SIG-M5 treated with dmso at 0.1 percent for 504 hours (cell line): Measurements from ENCODE around the gene AMMECR1.
"Not testable (repeated sequence)": the region's sequence is repeated elsewhere in the genome, so short reads cannot be mapped to it uniquely, and the experiment has no call there.

ENCODE experiments used
- DNase-seq: peaks from one replicate; lab custom pipeline; 2025; ENCODE audit not compliant: unreplicated experiment; lab: John Stamatoyannopoulos, UW

The AMMECR1 gene

DNA sequence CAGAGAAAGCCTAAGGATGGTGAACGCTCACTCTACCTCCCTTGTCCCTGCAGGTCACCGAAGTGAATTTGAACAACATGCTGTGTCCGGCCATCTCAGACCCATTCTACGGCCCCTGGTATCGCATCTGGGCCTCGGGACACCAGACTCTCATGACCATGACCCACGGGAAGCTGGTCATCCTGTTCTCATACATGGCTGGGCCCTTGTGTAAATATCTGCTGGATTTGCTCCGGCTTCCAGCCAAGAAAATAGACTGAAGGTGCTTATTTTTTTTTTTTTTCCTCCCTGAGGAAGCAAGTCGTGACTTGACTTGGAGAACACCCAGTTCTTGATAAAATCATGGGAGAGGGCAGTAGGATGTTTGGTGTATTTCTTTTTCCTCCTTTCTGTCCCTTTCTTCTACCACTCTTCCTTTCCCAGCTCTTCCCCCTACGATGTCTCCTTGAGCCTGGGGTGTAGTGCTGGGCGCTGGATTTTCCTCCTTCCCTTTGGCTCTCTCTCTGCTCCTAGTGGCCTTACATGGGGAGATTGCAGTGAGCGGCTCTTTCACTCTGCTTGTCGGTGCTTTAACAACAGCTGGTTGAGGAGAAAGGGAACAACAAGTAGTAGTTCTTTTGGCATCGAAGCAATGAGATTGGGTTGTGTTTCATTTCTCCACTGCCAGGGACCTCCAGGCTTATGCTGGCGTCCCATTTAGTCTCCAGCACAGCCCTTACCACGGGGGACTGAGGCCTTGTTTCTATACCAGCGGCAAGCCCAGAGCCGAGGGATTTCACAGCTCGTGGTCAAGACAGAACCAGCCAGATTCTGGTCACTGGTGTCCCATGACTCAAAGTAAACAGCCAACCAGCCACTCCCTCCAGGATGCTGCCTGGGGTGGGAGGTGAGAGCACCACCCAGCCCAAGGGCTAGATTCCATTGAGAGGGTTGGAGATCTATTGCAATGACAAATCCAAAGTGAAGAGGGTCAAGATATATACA, 144.4 kb downstream of the AMMECR1 start:
- no peak for DNase-seq

DNA sequence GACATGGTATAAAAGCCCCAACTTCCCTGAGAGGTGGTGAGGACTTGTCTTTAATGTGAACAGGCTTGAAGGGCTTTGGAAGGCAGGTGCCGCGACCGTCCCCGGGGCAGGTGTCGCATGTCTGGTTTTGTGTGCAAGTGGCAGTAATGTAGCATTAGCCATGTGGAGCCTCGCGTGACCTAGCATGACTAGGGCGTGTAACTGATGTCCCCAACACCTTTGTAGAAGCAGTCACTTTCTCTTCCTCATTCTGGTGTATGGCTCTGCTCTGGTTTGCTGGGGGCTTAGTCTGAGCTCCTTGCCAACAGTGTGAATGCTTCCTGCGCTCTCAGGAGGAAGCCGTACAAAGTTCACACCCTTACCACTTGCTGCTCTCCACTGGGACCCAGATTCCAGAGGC, 145.7 kb downstream of the AMMECR1 start:
- DNase-seq = peak; percentile 53

- no peak for DNase-seq
These were observed 146.4 kb downstream of the AMMECR1 start for GRCh38 chrX:110171442-110171841.

DNA sequence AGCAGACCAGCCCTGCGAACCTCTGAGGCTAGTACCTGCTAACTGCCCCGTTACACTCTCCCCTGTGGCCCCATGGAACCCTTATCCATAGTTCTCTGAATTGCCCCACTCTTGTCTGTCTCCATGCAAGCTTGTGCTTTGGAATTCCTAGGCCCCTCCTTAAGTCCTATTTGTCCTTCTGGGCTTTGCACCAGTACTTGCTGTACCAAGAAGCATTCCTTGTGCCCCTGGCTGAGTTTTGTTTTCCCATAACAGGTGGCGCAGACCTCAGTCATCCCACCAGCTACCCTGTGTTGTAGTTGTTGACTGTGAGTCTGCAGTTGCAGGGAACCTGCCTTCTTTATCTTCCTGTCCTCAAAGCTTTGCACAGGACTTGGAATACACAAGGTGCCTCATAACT, 147.9 kb downstream of the AMMECR1 start:
- no peak for DNase-seq

- DNase-seq = no peak
These were observed 149.3 kb downstream of the AMMECR1 start for GRCh38 chrX:110168585-110168984.

- DNase-seq = no peak
These were observed 149.9 kb downstream of the AMMECR1 start for GRCh38 chrX:110167952-110168451.

- DNase-seq = no peak
These were observed 154.4 kb downstream of the AMMECR1 start for GRCh38 chrX:110163488-110163887.

GRCh38 chrX:110162867-110163266, 155.0 kb downstream of the AMMECR1 start:
- peak; percentile 8 for DNase-seq

GRCh38 chrX:110162131-110162530, 155.8 kb downstream of the AMMECR1 start:
- no peak for DNase-seq

DNA sequence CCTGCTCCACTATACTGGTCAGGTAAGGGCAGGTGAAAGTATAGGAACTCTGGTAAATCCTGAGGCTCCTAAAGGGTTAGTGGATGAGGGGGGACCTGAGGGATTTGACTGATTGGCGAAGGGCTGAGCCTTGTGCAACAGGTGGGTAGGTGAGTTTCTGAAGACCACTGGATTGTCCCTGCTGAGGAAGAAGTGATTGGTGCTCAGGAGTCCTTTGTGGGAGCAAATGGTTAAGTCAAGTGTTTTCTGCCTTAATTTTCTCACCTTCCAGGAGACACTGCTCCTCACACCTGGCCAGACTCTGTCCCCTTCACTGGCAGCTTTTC, 156.6 kb downstream of the AMMECR1 start:
- DNase-seq = no peak

DNA sequence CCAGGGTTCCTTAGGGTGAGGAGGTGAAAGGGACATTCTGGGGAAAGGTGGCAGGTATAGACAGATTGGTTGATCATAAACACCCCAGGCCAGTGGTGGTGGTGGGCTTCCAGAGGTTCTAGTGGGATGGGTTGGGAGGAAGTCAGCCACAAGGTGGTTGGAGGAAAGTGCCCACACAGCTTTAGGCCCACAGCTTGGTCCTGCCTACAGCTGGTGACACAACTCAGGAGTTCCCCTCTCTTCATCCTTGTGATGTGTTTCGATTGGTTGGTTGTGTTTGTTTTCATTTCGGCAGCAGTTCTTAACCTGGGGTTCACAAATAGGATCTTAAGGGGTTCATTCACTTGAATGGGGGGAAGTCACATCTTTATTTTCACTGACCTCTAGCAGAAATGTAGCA, 158.0 kb downstream of the AMMECR1 start:
- DNase-seq = no peak

GRCh38 chrX:110159235-110159634, 158.7 kb downstream of the AMMECR1 start:
- DNase-seq = no peak

DNA sequence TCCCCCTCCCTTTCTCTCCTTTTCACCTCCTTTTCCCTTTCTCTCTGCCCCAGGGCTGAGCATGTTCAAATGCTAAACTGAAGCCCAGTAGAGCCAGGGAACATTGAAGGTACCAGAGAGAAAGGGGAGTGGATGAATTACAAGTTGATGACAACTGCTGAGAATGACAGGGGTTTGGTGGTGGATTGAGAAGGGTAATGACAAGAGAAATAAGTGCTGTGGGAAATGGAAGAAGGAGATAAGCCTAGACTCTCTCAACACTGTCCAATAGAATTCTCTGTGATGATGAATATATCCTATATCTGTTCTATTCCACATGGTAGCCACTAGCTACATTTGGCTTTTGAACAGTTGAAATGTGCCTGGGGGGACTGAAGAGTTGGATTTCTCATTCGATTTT, 160.4 kb downstream of the AMMECR1 start:
- no peak for DNase-seq

DNA sequence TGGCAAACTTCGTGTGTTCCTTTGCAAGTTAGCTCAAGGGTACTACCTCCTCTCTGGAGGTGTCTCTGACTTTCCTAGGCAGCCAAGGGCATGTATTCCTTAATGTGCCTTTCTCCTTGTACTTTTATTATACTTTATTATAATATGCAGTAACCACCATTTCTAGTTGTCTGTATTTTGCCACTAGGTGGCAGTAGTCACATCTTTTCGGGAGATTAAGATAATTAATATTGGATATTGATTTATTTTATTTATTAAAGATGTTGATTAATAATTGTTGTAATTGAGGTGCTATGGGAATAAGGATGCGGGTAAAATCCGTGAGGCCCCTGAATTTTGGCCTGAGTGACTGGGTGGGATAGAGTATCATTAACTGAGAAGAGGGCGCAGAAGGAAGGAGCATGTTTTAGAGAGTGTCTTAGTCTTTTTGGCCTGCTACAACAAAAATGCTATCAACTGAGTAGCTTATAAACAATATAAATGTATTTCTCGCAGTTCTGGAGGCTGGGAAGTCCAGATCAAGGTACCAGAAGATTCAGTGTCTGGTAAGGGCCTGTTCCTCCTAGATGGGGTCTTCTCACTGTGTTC, 161.6 kb downstream of the AMMECR1 start:
- no peak for DNase-seq

- DNase-seq = no peak
These were observed 162.1 kb downstream of the AMMECR1 start for GRCh38 chrX:110155759-110156158.

DNA sequence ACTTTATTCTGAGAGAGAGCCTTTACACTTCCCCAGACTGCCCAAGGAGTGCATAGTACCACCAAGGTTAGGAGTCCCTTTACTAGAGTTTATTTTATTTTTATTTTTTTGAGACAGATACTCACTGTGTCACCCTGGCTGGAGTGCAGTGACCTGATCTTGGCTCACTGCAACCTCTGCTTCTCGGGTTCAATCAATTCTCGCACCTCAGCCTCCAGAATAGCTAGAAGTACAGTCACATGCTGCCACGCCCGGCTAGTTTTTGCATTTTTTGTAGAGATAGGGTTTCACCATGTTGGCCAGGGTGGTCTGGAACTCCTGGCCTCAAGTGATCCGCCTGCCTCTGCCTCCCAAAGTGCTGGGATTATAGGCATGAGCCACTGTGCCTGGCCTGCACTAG, 163.6 kb downstream of the AMMECR1 start:
- not testable (repeated sequence) for DNase-seq

GRCh38 chrX:110153896-110154295, 164.0 kb downstream of the AMMECR1 start:
- no peak for DNase-seq

DNA sequence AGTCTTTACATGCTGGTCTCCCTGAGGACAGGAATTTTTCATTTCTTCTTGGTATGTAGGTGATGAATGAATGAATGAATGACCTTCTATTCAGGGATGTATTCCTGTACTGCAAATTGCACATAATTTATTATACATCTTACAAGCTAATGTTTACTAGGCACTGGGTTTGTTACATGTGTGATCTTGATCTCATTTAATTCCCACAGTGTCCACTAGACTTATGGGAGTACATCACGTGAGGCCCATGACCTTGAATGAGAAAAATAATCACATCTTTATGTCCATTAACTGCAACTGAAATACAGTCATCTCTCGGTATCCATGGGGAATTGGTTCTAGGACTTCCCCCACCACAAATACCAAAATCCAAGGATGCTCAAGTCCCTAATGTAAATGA, 164.6 kb downstream of the AMMECR1 start:
- DNase-seq = no peak

DNA sequence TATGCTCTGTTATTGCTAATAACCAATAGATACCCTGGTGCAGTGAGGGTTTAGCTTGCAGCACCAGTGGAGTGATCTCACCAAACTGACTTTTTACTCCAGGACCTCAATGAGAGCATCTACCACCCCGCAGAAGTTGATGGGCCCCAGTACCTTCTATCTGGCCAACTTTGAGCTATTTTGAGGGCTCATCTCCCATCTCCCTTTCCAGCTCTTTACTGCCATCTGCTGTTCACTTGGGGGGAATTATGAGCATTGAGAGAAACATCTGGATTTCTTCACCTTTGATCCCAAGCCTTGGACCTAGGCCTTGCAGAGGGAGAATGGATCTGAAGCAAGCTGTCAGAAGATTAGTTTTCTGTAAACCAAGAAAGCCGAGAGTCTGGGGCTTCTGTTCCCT, 171.4 kb downstream of the AMMECR1 start:
- peak; percentile 31 for DNase-seq

GRCh38 chrX:110145854-110146253, 172.0 kb downstream of the AMMECR1 start:
- DNase-seq = peak; percentile 14

DNA sequence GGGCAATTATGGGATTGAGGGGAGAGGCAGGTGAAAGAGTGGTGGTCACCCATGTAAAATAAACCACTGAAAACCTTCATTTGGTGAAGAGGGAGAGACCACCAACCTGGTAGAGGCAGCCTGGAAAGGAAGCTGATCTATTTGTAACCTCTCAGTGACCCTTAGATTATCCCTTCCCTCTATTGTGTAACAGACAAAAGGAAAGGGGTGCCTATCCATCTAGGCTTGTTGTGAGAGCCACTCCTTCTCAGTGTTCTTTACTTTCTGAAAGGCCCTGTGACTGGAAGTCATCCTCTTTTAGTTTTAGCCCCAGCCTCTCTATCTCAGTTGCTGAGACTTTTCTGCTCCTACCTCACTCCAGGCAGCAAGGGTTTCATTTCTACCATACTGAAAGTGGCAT, 172.6 kb downstream of the AMMECR1 start:
- DNase-seq = no peak
